Osteocyte (in vitro differentiated cells): Measurements from ENCODE around the gene SPATA19. TPM values are rescaled to one million over a fixed set of nuclear protein-coding genes. Genes with fewer than 3 reads are reported as not detected.
A peak's percentile ranks its signal among the peaks of the same experiment; 100 is the strongest.

ENCODE experiments used
- DNase-seq: peaks from one replicate; pipeline ENCODE4 v3.0.0; 2021; ENCODE audit warnings: mixed read lengths; ENCODE audit not compliant: unreplicated experiment; ENCODE audit errors: extremely low spot score
- H3K27ac Mint-ChIP-seq: one replicate; pipeline ENCODE4 v1.8.0; 2021; ENCODE audit warnings: mild to moderate bottlenecking, mixed read lengths; ENCODE audit not compliant: unreplicated experiment
- H3K27me3 Mint-ChIP-seq: one replicate; pipeline ENCODE4 v1.8.0; 2021; ENCODE audit warnings: mixed read lengths; ENCODE audit not compliant: unreplicated experiment
- H3K36me3 Mint-ChIP-seq: one replicate; pipeline ENCODE4 v1.8.0; 2021; ENCODE audit warnings: mixed read lengths; ENCODE audit not compliant: unreplicated experiment
- H3K4me1 Mint-ChIP-seq: one replicate; pipeline ENCODE4 v1.8.0; 2021; ENCODE audit warnings: mixed read lengths; ENCODE audit not compliant: unreplicated experiment
- H3K4me3 Mint-ChIP-seq: one replicate; pipeline ENCODE4 v1.8.0; 2021; ENCODE audit warnings: mild to moderate bottlenecking, moderate library complexity, mixed read lengths; ENCODE audit not compliant: unreplicated experiment
- H3K9me3 Mint-ChIP-seq: one replicate; pipeline ENCODE4 v1.8.0; 2021; ENCODE audit warnings: mixed read lengths; ENCODE audit not compliant: unreplicated experiment
- long read RNA-seq: library from polyadenylated mRNA; unstranded; transcript quantifications from one replicate; pipeline ENCODE4 v2.0.0, GENCODE V29; 2021
- total RNA-seq: library from RNA; stranded (reverse); gene quantifications from 2 replicates; pipeline ENCODE4 v1.2.1, GENCODE V29; 2021
- TF ChIP-seq, protein P1 (sequence below): fragments of 200-600 bp; sonication (generic); IDR thresholded peaks from 2 replicates; pipeline ENCODE4 v1.5.0; 2021; ENCODE audit warnings: antibody characterized with exemption, mild to moderate bottlenecking, moderate library complexity

The SPATA19 gene, protein sequence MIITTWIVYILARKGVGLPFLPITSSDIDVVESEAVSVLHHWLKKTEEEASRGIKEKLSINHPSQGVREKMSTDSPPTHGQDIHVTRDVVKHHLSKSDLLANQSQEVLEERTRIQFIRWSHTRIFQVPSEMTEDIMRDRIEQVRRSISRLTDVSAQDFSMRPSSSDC
- total RNA-seq: not detected in 2 replicates
- long read RNA-seq: 0 reads

DNA sequence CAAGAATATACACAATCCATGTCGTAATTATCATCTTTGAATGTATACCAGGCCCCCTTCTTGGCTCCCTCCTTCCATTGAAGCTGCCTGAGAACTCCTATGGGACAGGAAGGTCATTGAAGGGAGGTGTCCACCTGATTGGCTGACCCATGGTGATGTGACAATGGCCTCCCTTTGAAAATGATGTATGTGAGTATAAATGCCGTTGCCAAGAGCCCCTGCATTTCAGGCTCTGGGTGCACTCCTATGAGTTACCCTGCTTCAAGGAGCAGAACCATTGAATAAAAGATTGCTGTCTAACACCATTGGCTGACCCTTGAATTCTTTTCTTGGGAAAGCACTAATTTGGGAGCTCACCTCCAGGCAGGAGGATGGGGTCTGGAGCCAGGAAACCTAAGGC, at the start of gene SPATA19:
Gene SPATA19 (minus strand): TSS at position 101 of the 400 bp plus-strand sequence. CDS start 67 bp downstream, at position 34.
- no peak for DNase-seq
- Mint-ChIP-seq H3K4me1 (no peaks in the 10 kb centered on the region), H3K36me3 (no peaks in the 10 kb centered on the region), H3K27ac (no peak within 1 kb of the TSS), H3K9me3 (peaks cover 4% of the 10 kb centered on the region), H3K27me3 (no peaks in the 10 kb centered on the region), H3K4me3 (no peak within 1 kb of the TSS)
- TF ChIP-seq, protein P1, sequence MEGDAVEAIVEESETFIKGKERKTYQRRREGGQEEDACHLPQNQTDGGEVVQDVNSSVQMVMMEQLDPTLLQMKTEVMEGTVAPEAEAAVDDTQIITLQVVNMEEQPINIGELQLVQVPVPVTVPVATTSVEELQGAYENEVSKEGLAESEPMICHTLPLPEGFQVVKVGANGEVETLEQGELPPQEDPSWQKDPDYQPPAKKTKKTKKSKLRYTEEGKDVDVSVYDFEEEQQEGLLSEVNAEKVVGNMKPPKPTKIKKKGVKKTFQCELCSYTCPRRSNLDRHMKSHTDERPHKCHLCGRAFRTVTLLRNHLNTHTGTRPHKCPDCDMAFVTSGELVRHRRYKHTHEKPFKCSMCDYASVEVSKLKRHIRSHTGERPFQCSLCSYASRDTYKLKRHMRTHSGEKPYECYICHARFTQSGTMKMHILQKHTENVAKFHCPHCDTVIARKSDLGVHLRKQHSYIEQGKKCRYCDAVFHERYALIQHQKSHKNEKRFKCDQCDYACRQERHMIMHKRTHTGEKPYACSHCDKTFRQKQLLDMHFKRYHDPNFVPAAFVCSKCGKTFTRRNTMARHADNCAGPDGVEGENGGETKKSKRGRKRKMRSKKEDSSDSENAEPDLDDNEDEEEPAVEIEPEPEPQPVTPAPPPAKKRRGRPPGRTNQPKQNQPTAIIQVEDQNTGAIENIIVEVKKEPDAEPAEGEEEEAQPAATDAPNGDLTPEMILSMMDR: no peak

DNA sequence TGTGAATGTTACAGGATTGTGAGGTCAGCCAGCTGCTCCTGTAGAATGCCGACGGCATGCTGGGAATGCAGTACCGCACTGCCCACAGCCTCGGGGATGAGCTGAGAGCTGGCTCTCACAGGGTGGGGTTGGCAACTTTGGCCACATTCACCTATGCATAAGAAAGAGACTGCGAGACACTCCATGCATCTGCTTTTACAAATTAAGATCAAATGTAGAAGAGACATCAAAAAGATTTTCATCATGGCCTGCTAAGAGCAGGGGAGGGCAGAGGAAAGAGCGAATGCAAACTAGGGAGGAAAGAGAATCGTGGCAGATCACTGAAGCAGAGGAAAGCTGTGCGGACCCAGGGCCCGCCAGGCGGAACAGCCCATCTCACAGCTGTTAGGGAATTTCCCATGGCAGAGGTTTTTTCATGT, 49.8 kb upstream of the SPATA19 start:
- TF ChIP-seq, protein P1: no peak
- Mint-ChIP-seq H3K9me3 (no peaks in the 10 kb centered on the region), H3K27me3 (no peaks in the 10 kb centered on the region), H3K4me1 (peaks cover 9% of the 10 kb centered on the region), H3K4me3 (no peak overlapping the region), H3K36me3 (no peaks in the 10 kb centered on the region), H3K27ac (no peak overlapping the region)
- DNase-seq: peak; percentile 54

DNA sequence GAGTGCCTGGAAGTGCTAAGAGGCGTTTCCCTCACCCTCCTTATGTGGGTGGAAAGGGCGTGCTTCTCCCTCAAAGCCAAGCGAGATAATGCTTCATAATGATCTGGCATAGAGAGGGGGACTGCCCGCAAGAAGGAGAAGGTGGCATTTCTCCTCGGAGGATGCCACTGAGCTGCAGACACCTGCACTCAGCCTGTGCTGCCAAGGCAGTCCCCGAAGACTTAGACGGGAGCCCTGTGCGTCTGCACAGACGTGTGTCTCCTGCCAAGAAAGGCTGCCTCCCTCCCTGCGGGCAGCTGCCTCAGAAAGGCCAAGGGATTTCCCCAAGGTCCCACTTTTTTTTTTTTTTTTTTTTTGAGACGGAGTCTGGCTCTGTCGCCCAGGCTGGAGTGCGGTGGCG, 48.1 kb upstream of the SPATA19 start:
- no peaks in the 10 kb centered on the region for H3K36me3 Mint-ChIP-seq
- peak; percentile 73 for DNase-seq

DNA sequence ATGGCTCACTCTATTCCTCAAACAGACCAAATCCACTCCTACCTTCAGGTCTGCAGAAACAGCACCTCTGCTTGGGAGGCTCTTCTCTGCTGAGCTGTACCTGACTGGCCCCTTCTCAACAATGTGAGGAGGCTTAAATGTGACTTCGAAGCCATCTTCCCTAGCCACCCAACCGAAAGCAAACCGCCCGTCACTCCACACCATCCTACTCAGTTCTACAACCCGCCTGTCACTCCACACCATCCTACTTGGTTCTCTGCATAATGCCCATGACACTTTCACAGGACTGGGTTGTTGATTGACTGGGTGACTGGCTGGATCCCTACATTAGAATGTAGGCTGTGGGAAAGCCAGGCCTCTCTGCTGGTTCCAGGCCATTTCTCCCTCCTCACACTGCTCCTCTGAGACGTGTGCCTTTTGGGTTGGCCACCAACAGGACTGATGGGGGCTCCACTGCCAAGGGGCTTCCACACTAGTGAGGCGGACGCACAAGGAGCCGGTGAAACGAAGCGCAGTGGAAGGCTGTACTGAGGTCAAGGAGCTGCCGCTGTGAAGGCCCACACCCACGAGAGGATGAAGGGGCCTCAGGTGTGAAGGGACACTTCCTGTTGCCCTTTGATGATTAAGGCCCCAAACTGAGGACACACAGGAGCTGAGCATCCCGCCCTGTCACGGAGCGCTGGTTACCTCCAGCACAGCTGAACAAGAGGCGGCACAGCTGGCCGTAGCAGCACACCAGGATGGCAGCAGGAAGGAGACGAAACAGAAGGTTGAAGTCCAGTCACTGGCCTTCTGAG, 47.5 kb upstream of the SPATA19 start:
- peak; percentile 71 for DNase-seq
- no peaks in the 10 kb centered on the region for H3K27me3 Mint-ChIP-seq
- TF ChIP-seq, protein P1: no peak
- H3K36me3 Mint-ChIP-seq: no peaks in the 10 kb centered on the region
- H3K4me1 Mint-ChIP-seq: peaks cover 9% of the 10 kb centered on the region
- no peaks in the 10 kb centered on the region for H3K9me3 Mint-ChIP-seq
- no peak overlapping the region for H3K4me3 Mint-ChIP-seq
- no peak overlapping the region for H3K27ac Mint-ChIP-seq

More for the DNA sequence above, 48.1 kb upstream of the SPATA19 start:
- no peaks in the 10 kb centered on the region for H3K9me3 Mint-ChIP-seq
- no peak overlapping the region for H3K4me3 Mint-ChIP-seq
- TF ChIP-seq, protein P1: no peak
- H3K27me3 Mint-ChIP-seq: no peaks in the 10 kb centered on the region
- H3K4me1 Mint-ChIP-seq: peaks cover 9% of the 10 kb centered on the region
- no peak overlapping the region for H3K27ac Mint-ChIP-seq

DNA sequence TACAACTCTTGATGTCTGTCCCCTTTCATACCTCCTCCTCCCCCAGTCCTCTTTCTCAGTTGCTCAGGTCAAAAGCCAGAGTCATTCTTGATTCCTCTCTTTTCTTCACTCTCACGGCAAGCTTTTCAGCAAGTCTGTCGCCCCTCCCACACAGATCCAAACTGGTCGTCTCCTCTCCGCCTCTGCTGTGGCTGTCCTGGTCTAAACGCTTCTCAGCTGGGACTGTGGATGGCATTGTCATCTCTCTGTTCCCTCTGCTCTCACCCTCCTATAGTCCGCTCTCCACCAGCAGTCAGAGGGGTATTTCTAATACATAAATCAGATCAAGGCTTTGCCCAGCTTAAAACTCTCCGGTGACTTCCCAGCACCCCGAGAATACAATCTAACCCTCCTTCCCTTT, 46.8 kb upstream of the SPATA19 start:
- H3K4me1 Mint-ChIP-seq: peaks cover 9% of the 10 kb centered on the region
- no peak overlapping the region for H3K27ac Mint-ChIP-seq
- H3K27me3 Mint-ChIP-seq: no peaks in the 10 kb centered on the region
- peak; percentile 68 for DNase-seq
- H3K4me3 Mint-ChIP-seq: no peak overlapping the region
- TF ChIP-seq, protein P1: no peak
- H3K36me3 Mint-ChIP-seq: no peaks in the 10 kb centered on the region
- no peaks in the 10 kb centered on the region for H3K9me3 Mint-ChIP-seq
